Fibroblast of lung (primary cell): ENCODE measurements around the gene OPALIN.

Source experiments
- EZH2 ChIP-seq: IDR thresholded peaks from 2 replicates; pipeline ENCODE4 v1.5.1; 2012; ENCODE audit warnings: low read length, control low read depth, mild to moderate bottlenecking; ENCODE audit errors: missing control alignments
- TF ChIP-seq, protein P1 (sequence below), 2 donors: IDR thresholded peaks in 1 of 2; conservative IDR thresholded peaks in 1 of 2; 1 replicate in 1 of 2; 2 replicates in 1 of 2; pipeline ENCODE4 v1.5.1; 2011 to 2012; ENCODE audit warnings: low read length in 2 of 2, control low read depth in 1 of 2, inconsistent platforms in 1 of 2, low read depth in 1 of 2, mild to moderate bottlenecking in 1 of 2

DNA sequence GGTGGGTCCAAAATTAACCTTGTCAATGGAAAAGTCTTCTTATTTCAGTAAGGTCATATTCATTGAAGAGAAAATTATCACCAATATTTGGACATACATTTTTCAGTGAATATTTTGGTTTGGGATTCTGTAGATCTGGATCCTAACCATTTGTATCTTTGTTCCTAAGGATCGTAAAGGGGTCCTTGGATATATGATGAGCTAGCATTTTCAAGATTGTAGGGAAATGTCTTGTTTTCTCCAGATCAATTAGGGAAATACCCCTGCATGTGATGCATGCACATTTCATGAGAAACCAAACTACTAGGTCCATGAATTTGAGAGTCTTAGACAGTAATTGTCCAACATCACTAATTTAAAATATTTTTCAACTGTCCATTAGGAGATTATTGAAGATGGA, 36.5 kb downstream of the OPALIN start:
- TF ChIP-seq EZH2: no peak
- TF ChIP-seq, protein P1, sequence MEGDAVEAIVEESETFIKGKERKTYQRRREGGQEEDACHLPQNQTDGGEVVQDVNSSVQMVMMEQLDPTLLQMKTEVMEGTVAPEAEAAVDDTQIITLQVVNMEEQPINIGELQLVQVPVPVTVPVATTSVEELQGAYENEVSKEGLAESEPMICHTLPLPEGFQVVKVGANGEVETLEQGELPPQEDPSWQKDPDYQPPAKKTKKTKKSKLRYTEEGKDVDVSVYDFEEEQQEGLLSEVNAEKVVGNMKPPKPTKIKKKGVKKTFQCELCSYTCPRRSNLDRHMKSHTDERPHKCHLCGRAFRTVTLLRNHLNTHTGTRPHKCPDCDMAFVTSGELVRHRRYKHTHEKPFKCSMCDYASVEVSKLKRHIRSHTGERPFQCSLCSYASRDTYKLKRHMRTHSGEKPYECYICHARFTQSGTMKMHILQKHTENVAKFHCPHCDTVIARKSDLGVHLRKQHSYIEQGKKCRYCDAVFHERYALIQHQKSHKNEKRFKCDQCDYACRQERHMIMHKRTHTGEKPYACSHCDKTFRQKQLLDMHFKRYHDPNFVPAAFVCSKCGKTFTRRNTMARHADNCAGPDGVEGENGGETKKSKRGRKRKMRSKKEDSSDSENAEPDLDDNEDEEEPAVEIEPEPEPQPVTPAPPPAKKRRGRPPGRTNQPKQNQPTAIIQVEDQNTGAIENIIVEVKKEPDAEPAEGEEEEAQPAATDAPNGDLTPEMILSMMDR (conservative IDR thresholded peaks at IDR 0.05 in 1 of 2, IDR thresholded peaks at IDR 0.05 in 1 of 2; ENCODE audit: low read depth in 1 of 2, low read length in 2 of 2): no peak
